Peyer's patch (tissue), 4 donors: ENCODE measurements around the gene TRIM67. TPM values are rescaled to one million over a fixed set of nuclear protein-coding genes. Genes with fewer than 3 reads are reported as not detected.

Source experiments
- DNase-seq, 3 donors: peaks; one replicate each; pipeline ENCODE4 v3.0.0-alpha.2; 2017 to 2019
- H3K27ac ChIP-seq, 4 donors: fragments of 200-600 bp; sonication (generic); one replicate each; pipeline ENCODE4 v1.5.1; 2016 to 2019
- H3K27me3 ChIP-seq, 2 donors: fragments of 200-600 bp; sonication (generic); one replicate each; pipeline ENCODE4 v1.5.1; 2019
- H3K36me3 ChIP-seq, 3 donors: fragments of 200-600 bp; sonication (generic); one replicate each; pipeline ENCODE4 v1.5.1; 2016 to 2019
- H3K4me1 ChIP-seq, 4 donors: fragments of 200-600 bp; sonication (generic); one replicate each; pipeline ENCODE4 v1.5.1; 2016 to 2019
- H3K4me3 ChIP-seq, 4 donors: fragments of 200-600 bp; sonication (generic); 1 replicate in 3 of 4; 2 replicates in 1 of 4; pipeline ENCODE4 v1.5.1; 2016 to 2019; ENCODE audit warnings: mild to moderate bottlenecking in 1 of 4
- H3K9me3 ChIP-seq, 4 donors: fragments of 200-600 bp; sonication (generic); one replicate each; pipeline ENCODE4 v1.5.1; 2016 to 2019; ENCODE audit warnings: mild to moderate bottlenecking in 1 of 4
- POLR2A ChIP-seq, 2 donors: fragments of 450-650 bp; IDR thresholded peaks; one replicate each; pipeline ENCODE4 v1.5.1; 2017; ENCODE audit warnings: antibody characterized with exemption in 2 of 2, mild to moderate bottlenecking in 2 of 2, moderate library complexity in 2 of 2
- total RNA-seq, 4 donors: library from RNA; depleted of rRNA; stranded (reverse); fragments of >200 nt; gene quantifications; one replicate each; pipeline ENCODE4 v1.1.0, GENCODE V29; 2016
- TF ChIP-seq, protein P1 (sequence below), 6 experiments: fragments of 450-650 bp in 4 of 6; fragments of 200-600 bp in 2 of 6; sonication (generic) in 1 of 6; IDR thresholded peaks; one replicate each; pipeline ENCODE4 v1.5.1; 2017 to 2019; ENCODE audit warnings: antibody characterized with exemption in 6 of 6, mild to moderate bottlenecking in 3 of 6, moderate library complexity in 1 of 6

Gene TRIM67
- total RNA-seq, 4 donors from 2014 or later = 0.13 TPM; not detected in 3

GRCh38 chr1:231218078-231218477 lies 56.2 kb downstream of the TRIM67 start:
- no peak overlapping the region for H3K27ac ChIP-seq
- peaks cover 0 to 10% (median 0%) of the 10 kb centered on the region in 3 donors for H3K36me3 ChIP-seq
- no peak for DNase-seq
- H3K9me3 ChIP-seq = no peaks in the 10 kb centered on the region
- H3K27me3 ChIP-seq = no peaks in the 10 kb centered on the region
- TF ChIP-seq, protein P1, sequence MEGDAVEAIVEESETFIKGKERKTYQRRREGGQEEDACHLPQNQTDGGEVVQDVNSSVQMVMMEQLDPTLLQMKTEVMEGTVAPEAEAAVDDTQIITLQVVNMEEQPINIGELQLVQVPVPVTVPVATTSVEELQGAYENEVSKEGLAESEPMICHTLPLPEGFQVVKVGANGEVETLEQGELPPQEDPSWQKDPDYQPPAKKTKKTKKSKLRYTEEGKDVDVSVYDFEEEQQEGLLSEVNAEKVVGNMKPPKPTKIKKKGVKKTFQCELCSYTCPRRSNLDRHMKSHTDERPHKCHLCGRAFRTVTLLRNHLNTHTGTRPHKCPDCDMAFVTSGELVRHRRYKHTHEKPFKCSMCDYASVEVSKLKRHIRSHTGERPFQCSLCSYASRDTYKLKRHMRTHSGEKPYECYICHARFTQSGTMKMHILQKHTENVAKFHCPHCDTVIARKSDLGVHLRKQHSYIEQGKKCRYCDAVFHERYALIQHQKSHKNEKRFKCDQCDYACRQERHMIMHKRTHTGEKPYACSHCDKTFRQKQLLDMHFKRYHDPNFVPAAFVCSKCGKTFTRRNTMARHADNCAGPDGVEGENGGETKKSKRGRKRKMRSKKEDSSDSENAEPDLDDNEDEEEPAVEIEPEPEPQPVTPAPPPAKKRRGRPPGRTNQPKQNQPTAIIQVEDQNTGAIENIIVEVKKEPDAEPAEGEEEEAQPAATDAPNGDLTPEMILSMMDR (IDR thresholded peaks at IDR 0.05) = no peak
- no peak for TF ChIP-seq POLR2A (IDR thresholded peaks at IDR 0.05)
- no peaks in the 10 kb centered on the region for H3K4me1 ChIP-seq
- no peak overlapping the region for H3K4me3 ChIP-seq

GRCh38 chr1:231219422-231220401 lies 57.9 kb downstream of the TRIM67 start:
- Histone ChIP-seq H3K36me3 (peaks cover 0 to 26% (median 0%) of the 10 kb centered on the region in 3 donors), H3K9me3 (no peaks in the 10 kb centered on the region), H3K4me1 (no peaks in the 10 kb centered on the region), H3K27ac (no peak overlapping the region), H3K27me3 (no peaks in the 10 kb centered on the region), H3K4me3 (no peak overlapping the region)
- DNase-seq = peak in 1 of 3 donors; percentile 8
- TF ChIP-seq, protein P1 (IDR thresholded peaks at IDR 0.05) = no peak
- TF ChIP-seq POLR2A (IDR thresholded peaks at IDR 0.05) = no peak

- no peaks in the 10 kb centered on the region for H3K4me1 ChIP-seq
- no peaks in the 10 kb centered on the region for H3K27me3 ChIP-seq
- DNase-seq = peak in 1 of 3 donors; percentile 41
- H3K9me3 ChIP-seq = no peaks in the 10 kb centered on the region
- no peak overlapping the region for H3K27ac ChIP-seq
- peaks cover 0 to 37% (median 0%) of the 10 kb centered on the region in 3 donors for H3K36me3 ChIP-seq
- no peak overlapping the region for H3K4me3 ChIP-seq
- TF ChIP-seq POLR2A (IDR thresholded peaks at IDR 0.05) = no peak
Measured at GRCh38 chr1:231220801-231221200, 58.9 kb downstream of the TRIM67 start.

DNA sequence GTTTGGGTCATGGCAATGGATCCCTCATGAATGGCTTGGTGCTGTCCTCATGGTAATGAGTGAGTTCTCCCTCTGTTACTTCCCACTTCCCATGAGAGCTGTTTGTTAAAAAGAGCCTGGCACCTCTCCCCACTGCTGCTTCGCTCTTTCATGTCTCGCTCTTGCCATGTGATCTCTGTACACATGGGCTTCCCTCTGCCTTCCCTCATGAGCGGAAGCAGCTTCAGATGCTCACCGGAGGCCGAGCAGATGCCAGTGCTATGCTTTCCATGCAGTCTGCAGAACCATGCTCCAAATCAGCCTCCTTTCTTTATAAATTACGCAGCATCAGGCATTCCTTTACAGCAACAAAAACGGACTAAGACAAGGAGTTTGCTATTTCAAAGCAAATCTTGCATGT lies 64.3 kb downstream of the TRIM67 start:
- Histone ChIP-seq H3K27me3 (no peaks in the 10 kb centered on the region), H3K36me3 (peaks cover 0 to 66% (median 0%) of the 10 kb centered on the region in 3 donors), H3K27ac (no peak overlapping the region), H3K4me3 (no peak overlapping the region), H3K4me1 (no peaks in the 10 kb centered on the region), H3K9me3 (no peaks in the 10 kb centered on the region)
- TF ChIP-seq, protein P1 (IDR thresholded peaks at IDR 0.05) = no peak
- no peak for TF ChIP-seq POLR2A (IDR thresholded peaks at IDR 0.05)
- no peak for DNase-seq

DNA sequence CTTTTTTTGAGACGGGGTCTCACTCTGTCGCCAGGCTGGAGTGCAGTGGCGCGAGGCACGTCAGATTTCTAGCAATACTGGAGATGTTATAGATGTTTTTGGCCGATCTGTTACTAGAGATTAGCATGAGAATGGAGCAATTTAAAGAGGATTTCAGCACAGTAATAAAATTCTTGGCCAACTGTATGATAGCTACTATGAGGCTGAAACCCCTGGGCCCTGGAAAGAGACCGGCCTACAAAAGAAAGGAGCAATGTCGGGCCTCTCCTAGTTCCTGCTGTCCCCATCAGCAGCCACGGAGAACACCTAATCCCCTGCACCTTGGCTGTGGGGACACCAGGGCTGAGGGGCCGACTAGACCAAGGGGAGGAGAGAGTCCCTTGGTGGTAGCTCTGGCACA lies 69.7 kb downstream of the TRIM67 start:
- Histone ChIP-seq H3K4me3 (no peak overlapping the region), H3K27me3 (no peaks in the 10 kb centered on the region), H3K4me1 (peaks cover 0 to 35% (median 0%) of the 10 kb centered on the region in 4 donors), H3K9me3 (no peaks in the 10 kb centered on the region), H3K36me3 (peaks cover 0 to 22% (median 0%) of the 10 kb centered on the region in 3 donors), H3K27ac (no peak overlapping the region)
- TF ChIP-seq POLR2A (IDR thresholded peaks at IDR 0.05) = no peak
- TF ChIP-seq, protein P1 (IDR thresholded peaks at IDR 0.05) = no peak
- DNase-seq = no peak
